Neutrophil (primary cell): ENCODE data around the gene TLNRD1.

ENCODE experiments used
- H3K27ac ChIP-seq: fragments of 200-600 bp; sonication (generic); 2 replicates; pipeline ENCODE4 v1.5.1; 2016; ENCODE audit warnings: mild to moderate bottlenecking, moderate library complexity
- H3K27me3 ChIP-seq: fragments of 200-600 bp; sonication (generic); 2 replicates; pipeline ENCODE4 v1.6.0; 2016; ENCODE audit warnings: mild to moderate bottlenecking
- H3K36me3 ChIP-seq: fragments of 200-600 bp; sonication (generic); 2 replicates; pipeline ENCODE4 v1.5.1; 2017
- H3K4me1 ChIP-seq, 2 experiments: fragments of 200-600 bp in 1 of 2; sonication (generic) in 1 of 2; 1 replicate in 1 of 2; 2 replicates in 1 of 2; pipeline versions ENCODE4 v1.5.1 to v1.6.1; 2013 to 2016; ENCODE audit warnings: low read depth in 1 of 2, low read length in 1 of 2, mild to moderate bottlenecking in 1 of 2, moderate library complexity in 1 of 2; ENCODE audit not compliant: control insufficient read depth in 1 of 2, insufficient read depth in 1 of 2
- H3K4me3 ChIP-seq, 2 experiments: fragments of 200-600 bp in 1 of 2; sonication (generic) in 1 of 2; 1 replicate in 1 of 2; 2 replicates in 1 of 2; pipeline ENCODE4 v1.5.1; 2013 to 2016; ENCODE audit warnings: low read depth in 1 of 2, low read length in 1 of 2, mild to moderate bottlenecking in 1 of 2, moderate library complexity in 1 of 2
- H3K9me3 ChIP-seq: fragments of 200-600 bp; sonication (generic); 2 replicates; pipeline ENCODE4 v1.5.1; 2016
- CTCF ChIP-seq: fragments of 200-600 bp; sonication (generic); IDR thresholded peaks from 2 replicates; pipeline ENCODE4 v1.5.1; 2016; ENCODE audit warnings: antibody characterized with exemption

Gene TLNRD1

GRCh38 chr15:81011593-81011992, 10.9 kb downstream of the TLNRD1 start:
- no peaks in the 10 kb centered on the region for H3K4me1 ChIP-seq
- H3K36me3 ChIP-seq: no peaks in the 10 kb centered on the region

GRCh38 chr15:81012588-81012987, 11.9 kb downstream of the TLNRD1 start:
- H3K36me3 ChIP-seq: no peaks in the 10 kb centered on the region
- H3K9me3 ChIP-seq: no peaks in the 10 kb centered on the region
- H3K4me1 ChIP-seq: no peaks in the 10 kb centered on the region
- H3K4me3 ChIP-seq: no peak overlapping the region
- H3K27ac ChIP-seq: no peak overlapping the region
- TF ChIP-seq CTCF: no peak
- no peaks in the 10 kb centered on the region for H3K27me3 ChIP-seq

More at GRCh38 chr15:81011593-81011992, 10.9 kb downstream of the TLNRD1 start:
- H3K27me3 ChIP-seq: no peaks in the 10 kb centered on the region
- no peak overlapping the region for H3K4me3 ChIP-seq
- H3K27ac ChIP-seq: no peak overlapping the region
- no peaks in the 10 kb centered on the region for H3K9me3 ChIP-seq
- TF ChIP-seq CTCF: no peak

- no peak overlapping the region for H3K27ac ChIP-seq
- H3K27me3 ChIP-seq: no peaks in the 10 kb centered on the region
- H3K4me3 ChIP-seq: no peak overlapping the region
- no peaks in the 10 kb centered on the region for H3K4me1 ChIP-seq
- H3K36me3 ChIP-seq: no peaks in the 10 kb centered on the region
- H3K9me3 ChIP-seq: no peaks in the 10 kb centered on the region
- TF ChIP-seq CTCF: no peak
These were observed 12.7 kb downstream of the TLNRD1 start for GRCh38 chr15:81013396-81013929.

GRCh38 chr15:81014446-81015093, 13.8 kb downstream of the TLNRD1 start:
- no peak overlapping the region for H3K4me3 ChIP-seq
- no peak for TF ChIP-seq CTCF
- H3K9me3 ChIP-seq: no peaks in the 10 kb centered on the region
- no peaks in the 10 kb centered on the region for H3K36me3 ChIP-seq
- no peaks in the 10 kb centered on the region for H3K27me3 ChIP-seq
- no peak overlapping the region for H3K27ac ChIP-seq
- H3K4me1 ChIP-seq: no peaks in the 10 kb centered on the region

- Histone ChIP-seq H3K27ac (no peak overlapping the region), H3K36me3 (no peaks in the 10 kb centered on the region), H3K4me1 (no peaks in the 10 kb centered on the region), H3K9me3 (no peaks in the 10 kb centered on the region), H3K27me3 (no peaks in the 10 kb centered on the region), H3K4me3 (no peak overlapping the region)
- no peak for TF ChIP-seq CTCF
These were observed 15.1 kb downstream of the TLNRD1 start for GRCh38 chr15:81015621-81016488.
